Heart left ventricle (tissue), 16 donors: Measurements from ENCODE around the gene GTF2F2. TPM values are rescaled to one million over a fixed set of nuclear protein-coding genes. Genes with fewer than 3 reads are reported as not detected.

Source experiments
- ATAC-seq, 4 donors: fragments of 200-7000 bp; cut with Tn5 transposase; one replicate each; pipeline ENCODE4 v1.9.1; 2020 to 2022; ENCODE audit warnings: moderate library complexity in 4 of 4, mild to moderate bottlenecking in 3 of 4, moderate number of reproducible peaks in 1 of 4
- DNase-seq, 5 donors: peaks; one replicate each; pipeline ENCODE4 v3.0.0-alpha.2; 2020
- H3K27ac ChIP-seq, 12 donors: fragments of 200-600 bp; sonication (generic) in 4 of 12; one replicate each; pipeline versions ENCODE4 v1.5.0 to v1.8.0; 2016 to 2022; ENCODE audit warnings: mild to moderate bottlenecking in 2 of 12
- H3K27me3 ChIP-seq, 9 donors: fragments of 200-600 bp; sonication (generic) in 2 of 9; one replicate each; pipeline versions ENCODE4 v1.5.1 to v1.8.0; 2016 to 2022; ENCODE audit warnings: mild to moderate bottlenecking in 3 of 9
- H3K36me3 ChIP-seq, 9 donors: fragments of 200-600 bp; sonication (generic) in 2 of 9; one replicate each; pipeline versions ENCODE4 v1.5.0 to v1.8.0; 2018 to 2022; ENCODE audit warnings: mild to moderate bottlenecking in 2 of 9
- H3K4me1 ChIP-seq, 12 donors: fragments of 200-600 bp; sonication (generic) in 4 of 12; one replicate each; pipeline versions ENCODE4 v1.5.0 to v1.8.0; 2016 to 2022; ENCODE audit warnings: mild to moderate bottlenecking in 3 of 12
- H3K4me3 ChIP-seq, 12 donors: fragments of 200-600 bp; sonication (generic) in 4 of 12; one replicate each; pipeline versions ENCODE4 v1.5.0 to v1.8.0; 2017 to 2022; ENCODE audit warnings: mild to moderate bottlenecking in 9 of 12, moderate library complexity in 4 of 12
- H3K9me3 ChIP-seq, 12 donors: fragments of 200-600 bp; sonication (generic) in 4 of 12; one replicate each; pipeline versions ENCODE4 v1.5.0 to v1.8.0; 2016 to 2022; ENCODE audit warnings: mild to moderate bottlenecking in 1 of 12
- POLR2A ChIP-seq, 2 donors: fragments of 450-650 bp; IDR thresholded peaks; one replicate each; pipeline ENCODE4 v1.6.1; 2017; ENCODE audit warnings: antibody characterized with exemption in 2 of 2, mild to moderate bottlenecking in 2 of 2, moderate library complexity in 2 of 2
- WGBS, 4 donors: extraction: QIAGEN DNeasy Blood & Tissue Kit in 2 of 4; methylation state at CpG; one replicate each; pipeline versions ENCODE4 v1.1.5 to v1.1.7; 2013 to 2018; 5-methylcytosine and 5-hydroxymethylcytosine counted together
- intact Hi-C, 10 donors: fragments of 100-400 bp; cut with DNase I; formaldehyde crosslinking; loops; one replicate each; pipeline versions ENCODE4 v1.11.1 to v1.14.2; 2022
- polyA plus RNA-seq, 2 donors: library from polyadenylated mRNA; stranded (reverse); fragments of 200-250 nt; gene quantifications; one replicate each; pipeline ENCODE4 v1.2.3, GENCODE V29; 2013
- total RNA-seq, 9 donors: library from RNA; depleted of rRNA in 2 of 9; stranded (reverse); fragments of >200 nt in 2 of 9; fragmentation: NEBNext Ultra II Directional in 3 of 9; extraction: Animal tissue kit (Norgen Biotek cat#: 25700) in 3 of 9; gene quantifications; one replicate each; pipeline versions ENCODE4 v1.1.0 to v1.2.4, GENCODE V29; 2016 to 2023
- TF ChIP-seq, protein P1 (sequence below), 12 donors: fragments of 200-600 bp; sonication (generic) in 4 of 12; IDR thresholded peaks; one replicate each; pipeline versions ENCODE4 v1.5.0 to v1.8.0; 2018 to 2022; ENCODE audit warnings: antibody characterized with exemption in 12 of 12, mild to moderate bottlenecking in 5 of 12
- donor health status: ischemic (EF 13 %, LVEDD 7.1; RV severe dilation, severe dysfunction).
- donor health status: healthy with polysubstance abuse.
- donor health status: DM: no; HTN: yes; CAD: no.
- donor health status: DM: no; HTN: no; CAD: no.
- donor health status: ischemic (EF 25% LVEDD 6.9; RV normal size, moderate dysfunction).
- donor health status: ischemic (EF 25% LVEDD 5.7; RV mildly dilated, moderate dysfunction).
- donor health status: healthy.
- donor health status: DM: yes; HTN: yes; CAD: no.
- donor health status: ischemic (EF 35%, LVEDD 5.7; RV mildly dilated, moderate dysfunction).
- donor health status: nonischemic (EF 11% LVEDD 7.7; RV severe dilation, severe dysfunction).
- donor health status: DM: yes; HTN: yes; CAD: no.
- donor health status: PGD.
- donor health status: ischemic (EF 29% LVEDD 5.4; RV normal size, mild dysfunction).
- donor health status: nonischemic (EF 23%, LVEDD 6.1; RV moderate dilation, normal function).

Gene GTF2F2
- total and polyA plus RNA-seq, 11 donors: 17.7 to 25.4 (median 21.6) TPM

DNA sequence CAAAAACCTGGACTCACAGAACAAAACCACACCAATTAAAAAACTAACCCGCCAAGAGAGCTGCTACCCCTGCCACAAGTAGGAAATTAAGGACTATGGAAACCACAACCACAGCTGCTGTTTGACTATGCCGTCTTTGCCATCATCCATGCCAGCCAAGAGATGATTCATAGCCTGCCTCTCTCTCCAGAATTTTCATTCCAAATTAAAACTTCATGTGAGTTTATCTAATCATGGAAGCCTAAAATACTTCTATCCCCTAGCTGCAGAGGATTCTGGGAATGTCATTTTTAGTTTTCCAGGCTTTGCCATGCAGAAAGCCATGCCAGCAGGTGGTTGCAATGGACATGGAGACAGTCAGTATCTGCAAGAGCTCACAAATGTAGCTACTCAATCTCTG, 27.6 kb upstream of the GTF2F2 start:
- Histone ChIP-seq H3K36me3 (no peaks in the 10 kb centered on the region), H3K9me3 (no peaks in the 10 kb centered on the region), H3K27ac (peak overlapping the region in 4 of 12 donors; percentile 29 to 59 (median 49)), H3K4me1 (peaks cover 0 to 6% (median 0%) of the 10 kb centered on the region in 12 donors), H3K4me3 (no peak overlapping the region), H3K27me3 (no peaks in the 10 kb centered on the region)
- DNase-seq: peak in 2 of 5 donors; percentile 19 to 27
- intact Hi-C loops: no loop called here
- WGBS, 4 donors: 47 to 65% (median 52%) methylated on average over 2 of the region's 2 CpGs
- ATAC-seq: peak; percentile 53 to 68 (median 61)
- no peak for TF ChIP-seq POLR2A (IDR thresholded peaks at IDR 0.05)
- TF ChIP-seq, protein P1, sequence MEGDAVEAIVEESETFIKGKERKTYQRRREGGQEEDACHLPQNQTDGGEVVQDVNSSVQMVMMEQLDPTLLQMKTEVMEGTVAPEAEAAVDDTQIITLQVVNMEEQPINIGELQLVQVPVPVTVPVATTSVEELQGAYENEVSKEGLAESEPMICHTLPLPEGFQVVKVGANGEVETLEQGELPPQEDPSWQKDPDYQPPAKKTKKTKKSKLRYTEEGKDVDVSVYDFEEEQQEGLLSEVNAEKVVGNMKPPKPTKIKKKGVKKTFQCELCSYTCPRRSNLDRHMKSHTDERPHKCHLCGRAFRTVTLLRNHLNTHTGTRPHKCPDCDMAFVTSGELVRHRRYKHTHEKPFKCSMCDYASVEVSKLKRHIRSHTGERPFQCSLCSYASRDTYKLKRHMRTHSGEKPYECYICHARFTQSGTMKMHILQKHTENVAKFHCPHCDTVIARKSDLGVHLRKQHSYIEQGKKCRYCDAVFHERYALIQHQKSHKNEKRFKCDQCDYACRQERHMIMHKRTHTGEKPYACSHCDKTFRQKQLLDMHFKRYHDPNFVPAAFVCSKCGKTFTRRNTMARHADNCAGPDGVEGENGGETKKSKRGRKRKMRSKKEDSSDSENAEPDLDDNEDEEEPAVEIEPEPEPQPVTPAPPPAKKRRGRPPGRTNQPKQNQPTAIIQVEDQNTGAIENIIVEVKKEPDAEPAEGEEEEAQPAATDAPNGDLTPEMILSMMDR (IDR thresholded peaks at IDR 0.05): no peak

DNA sequence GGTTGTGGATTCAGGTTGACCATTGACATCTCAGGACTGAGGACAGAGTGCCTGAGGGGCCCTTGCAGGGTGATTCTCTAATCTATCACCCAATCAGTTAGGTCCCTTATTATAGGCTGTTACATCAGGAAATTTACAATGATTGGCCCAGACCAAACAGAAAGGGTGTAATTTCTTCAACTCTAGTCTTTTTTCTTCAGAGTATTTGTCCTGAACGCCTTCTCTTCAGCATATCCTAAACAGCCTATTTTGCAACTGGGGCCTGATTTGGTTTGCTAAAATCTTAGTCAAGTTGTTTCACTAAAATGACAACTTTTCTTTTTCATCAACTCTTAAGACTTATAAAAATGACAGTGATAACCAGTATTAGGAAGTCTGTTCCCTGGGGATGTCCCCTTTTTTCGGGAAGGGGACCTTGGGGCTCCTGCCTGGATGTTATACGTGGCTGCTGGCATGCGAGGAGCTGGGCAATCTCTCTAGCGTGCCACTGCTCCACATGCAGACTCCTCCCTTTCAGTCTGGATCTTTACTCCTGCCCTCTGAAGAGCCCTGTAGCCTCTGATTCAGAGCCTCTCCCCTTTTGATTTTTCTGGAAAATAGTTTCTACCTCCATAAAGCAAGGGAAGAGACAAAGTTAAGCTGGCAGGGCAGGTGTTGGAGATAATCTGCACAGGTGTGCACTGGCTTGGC, 19.6 kb upstream of the GTF2F2 start:
- no peak overlapping the region for H3K27ac ChIP-seq
- DNase-seq (no peak), ATAC-seq (no peak)
- TF ChIP-seq, protein P1 (IDR thresholded peaks at IDR 0.05): no peak
- TF ChIP-seq POLR2A (IDR thresholded peaks at IDR 0.05): no peak
- WGBS, 4 donors: 82 to 93% (median 86%) methylated on average over 5 of the region's 5 CpGs
- no peak overlapping the region for H3K4me3 ChIP-seq
- no peaks in the 10 kb centered on the region for H3K4me1 ChIP-seq
- H3K27me3 ChIP-seq: no peaks in the 10 kb centered on the region
- no peaks in the 10 kb centered on the region for H3K36me3 ChIP-seq
- no peaks in the 10 kb centered on the region for H3K9me3 ChIP-seq
- intact Hi-C loops: no loop called here

DNA sequence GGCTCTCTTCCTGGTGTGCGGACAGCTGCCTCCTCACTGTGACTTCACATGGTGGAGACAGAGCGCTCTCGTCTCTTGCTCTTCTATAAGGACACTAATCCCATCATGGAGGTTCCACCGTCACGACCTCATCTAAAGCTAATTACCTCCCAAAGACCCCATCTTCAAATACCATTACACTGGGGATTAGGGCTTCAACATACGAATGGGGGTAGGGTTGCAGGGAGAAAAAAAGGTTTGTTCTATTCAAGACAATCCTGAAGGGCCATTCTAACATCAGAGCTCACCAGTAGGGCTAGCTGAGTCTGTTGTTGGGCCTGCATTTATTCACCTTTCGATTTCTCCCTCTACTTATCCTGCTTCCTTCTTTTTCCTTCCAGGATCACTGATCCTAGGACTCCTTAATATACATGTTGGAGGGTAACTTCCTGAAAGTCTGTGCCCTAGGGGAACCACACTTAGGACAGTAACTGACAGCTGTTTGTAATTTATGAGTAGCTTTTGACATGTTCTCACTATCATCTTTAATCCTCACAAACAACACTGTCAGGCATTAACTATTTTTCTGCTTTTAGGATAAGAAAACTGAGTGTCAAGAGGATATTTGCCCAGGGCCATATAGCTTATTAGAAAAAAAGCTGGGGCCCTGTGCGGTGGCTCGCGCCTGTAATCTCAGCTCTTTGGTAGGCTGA, 18.8 kb upstream of the GTF2F2 start:
- Histone ChIP-seq H3K27ac (no peak overlapping the region), H3K27me3 (peaks cover 0 to 6% (median 0%) of the 10 kb centered on the region in 9 donors), H3K36me3 (no peaks in the 10 kb centered on the region), H3K4me3 (no peak overlapping the region), H3K4me1 (no peaks in the 10 kb centered on the region), H3K9me3 (no peaks in the 10 kb centered on the region)
- intact Hi-C loops: no loop called here
- DNase-seq (no peak), ATAC-seq (no peak)
- TF ChIP-seq POLR2A (IDR thresholded peaks at IDR 0.05): no peak
- TF ChIP-seq, protein P1 (IDR thresholded peaks at IDR 0.05): no peak
- WGBS, 4 donors: 84 to 89% (median 89%) methylated on average over 10 of the region's 10 CpGs

DNA sequence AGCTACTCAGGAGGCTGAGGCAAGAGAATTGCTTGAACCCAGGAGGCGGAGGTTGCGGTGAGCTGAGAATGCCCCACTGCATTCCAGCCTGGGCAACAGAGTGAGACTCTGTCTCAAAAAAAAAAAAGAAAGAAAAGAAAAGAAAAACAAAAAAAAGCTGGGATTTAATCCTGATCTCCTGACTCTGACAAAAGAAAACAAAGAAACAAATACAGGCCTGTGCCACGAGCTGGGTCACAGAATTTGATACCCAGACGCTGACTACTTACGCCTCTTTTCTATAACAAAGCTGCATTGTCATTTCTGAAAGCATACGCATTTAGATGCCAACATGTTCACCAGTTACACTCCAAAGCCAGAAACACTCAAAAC, 18.2 kb upstream of the GTF2F2 start:
- Histone ChIP-seq H3K4me3 (no peak overlapping the region), H3K9me3 (no peaks in the 10 kb centered on the region), H3K27me3 (peaks cover 0 to 9% (median 0%) of the 10 kb centered on the region in 9 donors), H3K27ac (no peak overlapping the region), H3K4me1 (no peaks in the 10 kb centered on the region), H3K36me3 (no peaks in the 10 kb centered on the region)
- DNase-seq (no peak), ATAC-seq (no peak)
- 81 to 82% (median 82%) methylated on average over 6 of the region's 6 CpGs for WGBS, 4 donors
- intact Hi-C loops: no loop called here
- TF ChIP-seq POLR2A (IDR thresholded peaks at IDR 0.05): no peak
- TF ChIP-seq, protein P1 (IDR thresholded peaks at IDR 0.05): no peak
